ENCODE data around the gene CCDC85B. TPM values are rescaled to one million over a fixed set of nuclear protein-coding genes. Genes with fewer than 3 reads are reported as not detected.

CCDC85B gene
- total RNA-seq, 1 donor from 2014 or later, result 10.0 TPM

DNA sequence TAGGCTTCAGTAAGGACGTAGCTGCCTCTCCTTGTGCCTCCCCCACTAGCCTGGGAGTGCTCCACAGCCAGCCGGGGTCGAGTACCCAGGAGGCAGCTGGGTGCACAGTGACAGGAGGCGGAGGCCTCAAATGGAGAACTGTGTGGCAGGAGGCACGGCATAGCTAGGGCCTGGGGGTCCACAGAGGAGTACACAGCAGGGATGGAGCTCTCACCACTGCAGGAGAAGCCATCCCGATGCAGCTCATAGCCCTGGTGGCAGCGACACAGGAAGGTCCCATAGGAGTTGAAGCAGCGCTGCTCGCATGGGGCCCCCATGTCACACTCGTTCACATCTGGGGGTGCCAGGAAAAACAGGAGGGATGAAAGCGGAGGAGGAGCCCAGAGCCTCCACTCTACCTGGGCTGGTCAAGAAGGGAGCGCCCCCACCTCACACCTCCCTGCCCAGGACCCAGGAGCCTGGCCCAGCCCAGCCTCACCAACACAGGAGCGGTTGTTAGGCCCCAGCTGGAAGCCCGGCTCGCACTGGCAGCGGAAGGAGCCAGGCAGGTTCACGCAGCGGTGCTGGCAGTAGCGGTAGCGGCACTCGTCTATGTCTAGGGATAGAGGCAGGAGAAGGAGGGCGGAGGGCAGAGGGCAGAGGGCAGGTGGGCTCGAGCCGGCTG lies 20.7 kb upstream of the CCDC85B start:
- DNase-seq (ENCODE audit: low read depth), result no peak

DNA sequence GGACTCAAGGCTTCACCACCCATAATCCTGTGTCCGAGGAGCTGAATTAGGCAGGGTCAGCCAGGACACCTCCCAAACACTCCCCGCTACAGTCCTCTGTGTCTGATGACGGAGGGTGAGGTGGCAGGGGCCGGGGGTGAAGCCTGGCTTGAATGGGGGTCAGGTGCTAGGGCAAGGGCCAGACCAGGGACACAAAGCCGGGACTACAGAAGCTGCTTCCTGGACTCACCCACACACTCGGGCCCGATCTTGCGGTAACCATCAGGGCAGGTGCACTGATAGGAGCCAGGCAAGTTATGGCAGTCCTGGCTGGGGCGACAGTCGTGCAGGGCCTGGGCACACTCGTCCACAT lies 20.2 kb upstream of the CCDC85B start:
- DNase-seq (ENCODE audit: low read depth), result no peak

DNA sequence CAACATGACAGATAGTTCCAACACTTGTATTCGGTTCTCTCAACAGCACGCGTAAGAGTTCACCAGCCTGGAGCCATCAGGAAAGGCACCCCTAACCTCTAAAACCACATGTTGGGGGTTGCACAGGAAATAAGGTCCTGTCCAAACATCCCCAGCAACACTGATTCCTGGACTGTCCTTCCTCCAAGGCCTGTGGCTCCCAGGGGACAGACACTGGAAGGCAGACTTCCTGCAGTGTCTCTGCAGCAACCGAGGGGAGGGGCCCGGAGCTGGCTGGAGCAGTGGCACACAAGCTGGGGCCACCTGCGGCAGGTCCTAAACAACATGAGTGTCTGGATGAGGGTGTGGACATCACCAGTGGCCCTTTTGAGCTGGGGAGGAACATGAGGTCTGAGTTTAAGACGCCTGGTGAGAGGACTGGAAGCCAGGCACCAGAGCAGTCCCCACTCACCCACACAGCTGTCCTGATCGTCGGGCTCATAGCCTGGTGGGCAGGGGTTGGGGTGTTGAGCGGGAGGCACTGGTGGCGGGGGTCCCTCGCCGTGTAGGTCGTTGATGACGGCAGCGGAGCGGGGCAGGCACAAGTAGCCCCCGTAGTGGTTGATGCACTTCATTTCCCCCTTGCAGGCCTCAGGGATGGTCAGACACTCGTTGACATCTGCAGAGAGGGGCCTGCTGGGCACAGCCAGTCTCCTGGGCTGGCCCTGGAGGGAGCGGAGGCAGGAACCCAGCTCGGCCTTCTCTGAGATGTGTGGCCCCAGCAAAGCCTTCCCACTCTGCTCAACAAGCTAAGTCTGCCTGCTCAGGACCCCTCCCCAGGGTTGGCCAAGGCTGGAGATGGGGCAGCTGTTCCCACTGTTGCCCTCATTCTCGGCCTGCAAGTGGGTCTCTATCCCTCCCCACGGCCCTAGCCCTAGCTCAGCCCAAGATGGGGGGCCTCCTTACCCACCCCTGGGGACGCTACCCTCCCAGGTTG lies 19.5 kb upstream of the CCDC85B start:
- DNase-seq (ENCODE audit: low read depth), result no peak

DNA sequence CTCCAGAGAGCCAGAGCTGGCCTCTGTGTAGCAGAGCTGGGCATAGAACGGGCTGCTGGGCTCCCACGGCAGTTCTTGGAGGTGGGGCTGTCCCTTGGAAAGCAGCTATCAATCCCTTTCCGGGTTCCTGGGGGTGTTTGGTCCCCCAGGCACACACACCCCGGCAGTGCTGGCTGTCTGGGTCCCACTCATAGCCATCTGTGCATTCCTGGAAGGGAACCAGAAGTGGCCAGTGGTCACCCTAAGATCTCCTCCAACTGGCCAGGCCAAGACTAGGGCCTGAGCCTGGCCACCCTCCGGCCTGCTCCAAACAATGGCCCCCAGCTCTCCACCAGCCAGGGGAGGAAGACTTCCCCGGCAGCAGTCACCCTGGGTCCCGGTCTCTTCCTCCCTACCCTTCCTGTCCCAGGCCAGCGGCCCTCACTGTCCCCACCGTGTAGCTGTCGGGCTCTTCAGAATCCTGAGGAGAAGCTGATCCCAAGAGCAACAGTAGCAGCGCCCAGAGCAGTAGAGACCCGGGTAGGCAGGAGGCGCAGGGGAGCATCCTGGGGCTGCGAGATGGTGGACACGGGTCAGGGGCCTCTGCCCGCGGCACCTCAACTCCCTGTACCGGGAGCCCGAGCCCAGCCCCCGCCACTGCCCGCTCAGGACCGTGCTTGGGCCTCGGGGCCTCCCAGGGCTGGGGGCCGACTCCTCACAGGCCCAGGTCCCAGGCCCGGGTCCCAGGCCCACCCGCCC lies 18.5 kb upstream of the CCDC85B start:
- DNase-seq (ENCODE audit: low read depth), result no peak

DNA sequence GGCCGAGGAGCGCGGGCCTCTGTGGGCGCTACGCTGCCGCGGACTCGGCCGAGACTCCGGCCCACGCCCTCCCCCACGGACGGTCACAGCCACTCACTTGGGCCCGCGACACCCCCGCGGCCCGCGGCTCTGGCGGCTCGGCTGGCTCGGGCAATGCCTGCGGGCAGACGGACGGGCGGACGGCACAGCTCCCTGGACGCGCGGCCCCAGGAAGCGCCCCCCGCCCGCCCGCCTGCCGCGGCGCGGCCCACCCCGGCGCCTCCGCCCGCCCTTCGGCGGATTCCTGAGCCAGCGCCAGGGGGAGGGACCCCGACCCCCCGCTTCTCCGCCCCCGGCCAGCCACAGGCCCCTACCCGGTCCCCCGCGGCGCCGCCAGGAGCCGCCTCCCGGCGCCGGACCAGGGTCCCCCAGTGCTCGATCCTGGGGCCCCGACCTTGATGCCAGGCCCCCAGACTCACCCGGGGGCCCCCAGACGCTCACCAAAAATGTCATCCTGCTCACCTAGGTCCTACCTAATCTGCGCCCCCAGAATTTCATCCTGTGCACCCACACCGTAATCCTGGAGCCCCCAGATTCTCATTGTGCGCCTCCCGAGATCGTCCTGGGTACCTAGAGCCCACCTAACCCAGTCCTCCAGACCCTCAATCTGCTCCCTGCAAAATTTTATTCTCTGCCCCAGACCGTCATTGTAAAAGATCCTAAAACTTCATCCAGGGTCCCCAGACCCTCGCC lies 17.7 kb upstream of the CCDC85B start, which contains the start of gene EFEMP2:
Gene EFEMP2, minus strand, starts transcription at position 215 of the 732 bp plus-strand sequence. CDS start 446 bp downstream, outside the sequence.
- no peak for DNase-seq (ENCODE audit: low read depth)

DNA sequence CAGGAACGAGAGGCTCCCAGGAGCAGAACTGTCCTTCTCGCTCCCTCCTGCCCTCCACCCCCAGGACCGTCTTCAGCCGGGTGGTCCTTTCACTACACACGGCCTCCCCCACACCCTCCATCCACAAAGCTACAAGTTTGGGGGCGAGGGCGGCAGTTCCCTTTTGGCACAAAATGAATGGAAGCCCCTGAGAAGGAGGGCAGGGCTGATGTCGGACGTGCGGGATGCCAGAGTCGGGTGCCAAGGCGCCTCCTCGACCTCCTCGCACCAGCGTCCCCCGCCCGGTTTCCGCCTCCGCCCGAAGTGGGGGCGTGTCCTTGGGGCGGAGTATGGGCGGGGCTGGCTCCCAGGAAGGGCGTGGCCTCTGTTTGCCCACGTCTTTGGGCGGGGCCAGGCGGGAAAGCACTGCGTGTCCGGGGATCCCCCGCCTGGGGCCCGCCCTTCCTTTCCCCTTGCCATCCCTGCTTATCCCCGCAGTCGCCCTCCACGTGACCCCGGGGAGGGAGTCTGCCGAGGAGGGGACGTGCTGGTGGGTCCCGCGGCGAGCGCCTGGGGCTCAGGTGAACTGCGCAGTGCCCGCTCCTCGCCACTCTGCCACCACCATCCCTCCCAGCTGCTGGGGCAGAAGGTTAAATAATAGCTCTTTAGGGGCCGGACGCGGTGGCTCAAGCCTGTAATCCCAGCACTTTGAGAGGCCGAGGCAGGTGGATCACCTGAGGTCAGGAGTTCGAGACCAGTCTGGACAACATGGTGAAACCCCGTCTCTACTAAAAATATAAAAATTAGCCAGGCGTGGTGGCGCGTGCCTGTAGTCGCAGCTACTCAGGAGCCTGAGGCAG lies 16.9 kb upstream of the CCDC85B start:
- peak; percentile 72 for DNase-seq (ENCODE audit: low read depth)

DNA sequence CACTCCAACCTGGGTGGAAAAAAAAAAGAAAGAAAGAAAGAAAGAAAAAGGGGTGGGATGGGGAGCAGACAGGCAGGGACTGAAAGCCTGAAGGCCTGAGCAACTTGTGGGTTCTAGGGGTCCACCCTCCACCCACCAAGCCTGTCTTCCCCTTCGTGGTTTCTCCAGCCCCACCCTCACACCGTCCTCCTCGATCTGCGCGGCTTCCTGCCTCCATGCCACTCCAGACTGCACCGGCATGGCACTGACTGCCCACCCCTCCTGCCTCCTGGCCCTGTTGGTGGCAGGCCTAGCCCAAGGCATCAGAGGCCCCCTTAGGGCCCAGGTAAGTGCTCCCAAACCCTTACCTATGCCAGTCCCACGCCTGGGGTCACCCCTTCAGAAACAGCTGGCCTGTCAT lies 10.9 kb upstream of the CCDC85B start, which contains the start of gene CTSW:
Gene CTSW, plus strand, starts transcription at position 221 of the 400 bp plus-strand sequence. Its CDS starts 18 bp downstream, at position 239.
- no peak for DNase-seq (ENCODE audit: low read depth)

DNA sequence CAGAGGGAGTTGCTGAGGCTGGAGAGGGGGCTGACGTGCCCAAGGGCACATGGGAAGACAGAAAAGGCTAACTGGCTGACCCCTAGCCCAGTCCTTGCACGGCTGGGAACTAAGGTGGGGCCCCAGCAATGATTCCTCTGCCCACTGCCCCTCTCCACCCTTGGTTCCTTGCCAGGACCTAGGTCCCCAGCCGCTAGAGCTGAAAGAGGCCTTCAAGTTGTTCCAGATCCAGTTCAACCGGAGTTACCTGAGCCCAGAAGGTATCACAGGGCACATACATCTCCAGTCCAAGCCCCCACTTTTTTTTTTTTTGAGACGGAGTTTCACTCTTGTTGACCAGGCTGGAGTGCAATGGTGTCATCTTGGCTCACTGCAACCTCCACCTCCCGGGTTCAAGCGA lies 10.4 kb upstream of the CCDC85B start:
- DNase-seq (ENCODE audit: low read depth), result no peak

DNA sequence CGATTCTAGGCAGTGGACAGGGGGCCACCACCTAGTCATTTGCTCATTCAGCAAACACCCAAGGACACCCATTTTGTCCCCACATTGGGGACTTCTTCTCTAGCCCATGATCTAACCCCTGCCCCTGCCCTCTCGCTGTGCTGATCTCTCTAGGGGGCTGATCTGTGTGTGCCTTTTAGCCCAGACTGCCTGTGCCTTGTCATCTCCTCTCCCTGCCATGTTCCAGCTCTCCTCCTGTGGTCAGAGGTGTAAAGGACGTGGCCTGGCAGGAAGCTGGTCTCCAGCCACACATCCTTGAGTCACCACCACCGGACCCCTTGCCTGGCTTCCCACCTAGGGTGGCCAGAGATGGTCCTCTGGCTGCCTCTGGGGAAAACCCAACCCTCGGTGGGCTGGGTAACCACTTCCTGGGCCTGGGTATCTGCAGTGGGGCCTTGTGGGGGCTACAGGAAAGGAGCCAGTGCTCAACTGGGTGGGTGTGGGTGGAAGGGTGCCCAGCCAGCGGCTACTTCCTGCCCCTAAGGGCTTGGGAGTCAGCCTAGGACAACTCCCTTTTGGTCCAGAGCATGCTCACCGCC lies 9.5 kb upstream of the CCDC85B start:
- DNase-seq (ENCODE audit: low read depth), result no peak

DNA sequence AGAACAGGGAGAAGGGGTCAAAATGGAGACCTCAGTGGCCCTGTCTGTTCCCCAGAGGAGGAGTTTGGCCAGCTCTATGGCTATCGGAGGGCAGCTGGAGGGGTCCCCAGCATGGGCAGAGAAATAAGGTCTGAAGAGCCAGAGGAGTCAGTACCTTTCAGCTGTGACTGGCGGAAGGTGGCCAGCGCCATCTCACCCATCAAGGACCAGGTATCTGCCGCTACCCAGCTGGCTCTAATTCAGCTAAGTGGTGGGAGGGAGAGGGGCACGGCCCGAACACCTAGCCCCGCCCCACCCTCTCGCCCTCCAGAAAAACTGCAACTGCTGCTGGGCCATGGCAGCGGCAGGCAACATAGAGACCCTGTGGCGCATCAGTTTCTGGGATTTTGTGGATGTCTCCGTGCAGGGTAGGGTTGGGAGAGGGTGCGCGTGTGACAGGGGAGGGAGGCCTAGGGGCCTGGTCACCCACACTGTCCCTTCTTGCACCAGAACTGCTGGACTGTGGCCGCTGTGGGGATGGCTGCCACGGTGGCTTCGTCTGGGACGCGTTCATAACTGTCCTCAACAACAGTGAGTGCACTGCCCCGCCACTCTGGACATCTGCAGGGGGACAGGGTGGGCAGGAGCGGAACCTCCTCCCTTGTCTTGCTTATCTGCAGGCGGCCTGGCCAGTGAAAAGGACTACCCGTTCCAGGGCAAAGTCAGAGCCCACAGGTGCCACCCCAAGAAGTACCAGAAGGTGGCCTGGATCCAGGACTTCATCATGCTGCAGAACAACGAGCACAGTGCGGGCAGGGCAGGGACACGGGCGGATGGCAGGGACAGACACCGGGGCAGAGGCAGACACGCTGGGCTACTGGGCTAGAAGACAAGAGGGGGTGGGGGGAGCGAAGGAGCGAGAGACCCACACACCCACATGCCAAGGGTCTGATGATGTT lies 8.1 kb upstream of the CCDC85B start:
- DNase-seq (ENCODE audit: low read depth), result no peak

DNA sequence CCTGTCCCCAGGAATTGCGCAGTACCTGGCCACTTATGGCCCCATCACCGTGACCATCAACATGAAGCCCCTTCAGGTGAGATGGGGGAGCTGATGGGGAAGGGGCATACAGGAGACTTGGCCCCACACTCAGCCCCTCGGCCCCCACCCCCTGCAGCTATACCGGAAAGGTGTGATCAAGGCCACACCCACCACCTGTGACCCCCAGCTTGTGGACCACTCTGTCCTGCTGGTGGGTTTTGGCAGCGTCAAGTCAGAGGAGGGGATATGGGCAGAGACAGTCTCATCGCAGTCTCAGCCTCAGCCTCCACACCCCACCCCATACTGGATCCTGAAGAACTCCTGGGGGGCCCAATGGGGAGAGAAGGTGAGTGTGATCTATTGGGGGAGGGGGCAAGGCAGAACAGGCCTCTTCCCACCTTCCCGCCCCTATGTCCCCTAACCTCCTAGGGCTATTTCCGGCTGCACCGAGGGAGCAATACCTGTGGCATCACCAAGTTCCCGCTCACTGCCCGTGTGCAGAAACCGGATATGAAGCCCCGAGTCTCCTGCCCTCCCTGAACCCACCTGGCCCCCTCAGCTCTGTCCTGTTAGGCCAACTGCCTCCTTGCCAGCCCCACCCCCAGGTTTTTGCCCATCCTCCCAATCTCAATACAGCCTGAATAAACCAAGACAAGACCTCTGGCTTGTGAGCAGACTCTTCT lies 7.3 kb upstream of the CCDC85B start:
- no peak for DNase-seq (ENCODE audit: low read depth)

DNA sequence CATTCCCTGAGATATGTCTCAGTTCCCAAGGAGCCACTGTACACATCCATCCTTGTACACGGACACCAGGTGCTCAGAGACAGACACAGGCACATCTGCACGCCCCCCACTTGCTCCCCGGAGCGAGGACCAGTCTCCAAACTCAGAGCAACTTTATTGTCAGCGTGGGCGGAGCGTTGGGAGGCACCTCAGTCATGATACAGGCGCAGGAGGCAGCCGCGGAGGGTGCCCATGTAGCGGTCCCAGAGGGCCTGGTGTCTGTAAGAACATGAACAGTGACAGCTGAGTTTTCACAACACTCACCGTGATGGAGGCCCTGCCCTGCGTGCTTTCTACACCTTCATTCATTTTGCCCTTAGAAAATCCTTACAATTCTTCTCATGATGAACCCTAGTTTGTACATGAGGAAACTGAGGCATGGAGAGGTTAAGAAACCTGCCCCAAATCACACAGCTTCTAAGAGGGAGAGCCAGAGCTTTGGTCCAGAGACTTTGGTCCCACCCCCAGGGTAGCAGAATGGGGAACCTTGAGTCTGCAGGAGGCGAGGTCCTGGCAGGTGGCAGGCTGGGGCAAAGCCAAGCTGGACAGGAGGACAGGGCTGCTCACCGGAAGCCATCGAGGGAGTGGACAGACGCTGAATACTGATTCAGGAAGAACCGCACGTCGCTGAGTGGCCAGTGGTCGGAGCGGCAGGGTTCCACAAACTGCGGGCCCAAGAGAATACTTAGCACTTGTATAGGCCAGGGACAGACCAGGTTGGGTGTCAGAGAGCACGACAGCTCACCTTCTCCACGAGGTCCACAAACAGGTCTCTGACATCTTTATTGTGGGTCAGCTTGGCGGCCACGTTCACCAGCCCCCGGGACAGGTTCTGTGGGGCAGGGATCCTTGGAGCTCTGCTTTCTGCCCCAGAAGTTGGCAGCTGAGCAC lies 6.4 kb upstream of the CCDC85B start:
- DNase-seq (ENCODE audit: low read depth), result no peak

DNA sequence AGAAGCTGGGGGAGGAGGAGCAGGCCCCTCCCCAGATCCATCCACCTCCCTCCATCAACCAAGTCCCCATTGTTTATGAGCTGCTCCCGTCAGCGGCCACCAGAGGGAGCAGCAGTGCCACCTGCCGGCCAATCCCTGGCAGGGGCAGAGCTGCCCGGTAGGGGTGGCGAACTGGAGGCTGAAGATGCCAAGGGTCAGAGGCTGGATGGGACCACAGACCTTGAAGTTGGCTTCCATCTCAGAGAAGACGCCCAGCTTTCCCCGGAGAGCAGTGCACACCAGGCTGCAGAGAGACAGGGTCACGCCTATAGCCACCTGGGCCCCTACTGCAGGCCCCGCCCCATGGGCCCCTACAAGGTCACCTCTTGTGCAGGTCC lies 5.8 kb upstream of the CCDC85B start:
- peak; percentile 50 for DNase-seq (ENCODE audit: low read depth)

DNA sequence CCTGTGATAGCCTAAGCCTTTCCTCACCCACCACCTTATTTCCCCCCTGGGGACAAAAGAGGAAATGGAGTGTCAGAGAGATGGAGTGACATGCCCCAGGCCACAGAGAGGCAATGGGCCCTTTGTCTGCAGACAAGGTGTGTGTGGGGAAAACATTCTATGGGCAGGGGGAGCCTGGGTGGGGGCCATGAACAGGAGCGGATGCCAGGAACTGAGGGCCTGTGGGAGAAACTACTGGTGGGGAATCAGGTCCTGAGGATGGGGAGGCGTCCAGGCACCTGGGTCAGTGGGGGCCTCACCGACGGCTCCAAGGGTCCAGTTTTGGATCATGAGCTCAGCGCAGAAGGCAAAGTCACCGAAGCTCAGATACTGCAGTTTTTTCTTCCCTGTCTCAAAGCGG lies 5.2 kb upstream of the CCDC85B start:
- DNase-seq (ENCODE audit: low read depth), result no peak

DNA sequence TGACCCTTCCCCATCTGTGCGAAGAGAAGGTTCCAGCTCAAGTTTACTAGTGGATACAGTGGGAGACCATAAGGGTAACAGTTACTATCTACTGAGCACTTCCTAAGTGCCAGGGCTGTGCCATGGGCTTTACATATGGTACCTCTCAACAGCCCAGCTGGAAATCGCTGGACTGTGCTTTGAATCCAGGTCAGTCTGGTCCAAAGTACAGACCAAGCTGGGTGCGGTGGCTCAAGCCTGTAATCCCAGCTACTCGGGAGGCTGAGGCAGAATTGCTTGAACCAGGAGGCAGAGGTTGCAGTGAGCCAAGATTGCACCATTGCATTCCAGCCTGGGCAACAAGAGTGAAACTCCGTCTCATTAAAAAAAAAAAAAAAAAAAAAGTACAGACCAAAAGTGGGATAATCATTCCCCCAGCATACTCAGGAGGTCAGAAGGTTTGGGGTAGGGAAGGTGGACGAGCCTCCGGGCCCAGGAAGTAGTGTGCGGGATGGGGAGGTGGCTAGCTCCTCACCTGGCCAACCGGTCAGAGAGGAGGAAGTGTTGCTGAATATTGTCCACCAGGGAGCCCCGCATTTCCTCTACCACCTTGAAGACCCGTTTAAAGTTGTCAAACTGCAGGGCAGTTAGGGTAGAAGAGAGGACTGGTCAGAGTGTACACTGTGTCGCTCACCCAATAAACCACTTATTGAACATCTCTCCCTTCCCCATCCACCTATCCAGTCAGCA lies 4.5 kb upstream of the CCDC85B start:
- DNase-seq (ENCODE audit: low read depth), result no peak

DNA sequence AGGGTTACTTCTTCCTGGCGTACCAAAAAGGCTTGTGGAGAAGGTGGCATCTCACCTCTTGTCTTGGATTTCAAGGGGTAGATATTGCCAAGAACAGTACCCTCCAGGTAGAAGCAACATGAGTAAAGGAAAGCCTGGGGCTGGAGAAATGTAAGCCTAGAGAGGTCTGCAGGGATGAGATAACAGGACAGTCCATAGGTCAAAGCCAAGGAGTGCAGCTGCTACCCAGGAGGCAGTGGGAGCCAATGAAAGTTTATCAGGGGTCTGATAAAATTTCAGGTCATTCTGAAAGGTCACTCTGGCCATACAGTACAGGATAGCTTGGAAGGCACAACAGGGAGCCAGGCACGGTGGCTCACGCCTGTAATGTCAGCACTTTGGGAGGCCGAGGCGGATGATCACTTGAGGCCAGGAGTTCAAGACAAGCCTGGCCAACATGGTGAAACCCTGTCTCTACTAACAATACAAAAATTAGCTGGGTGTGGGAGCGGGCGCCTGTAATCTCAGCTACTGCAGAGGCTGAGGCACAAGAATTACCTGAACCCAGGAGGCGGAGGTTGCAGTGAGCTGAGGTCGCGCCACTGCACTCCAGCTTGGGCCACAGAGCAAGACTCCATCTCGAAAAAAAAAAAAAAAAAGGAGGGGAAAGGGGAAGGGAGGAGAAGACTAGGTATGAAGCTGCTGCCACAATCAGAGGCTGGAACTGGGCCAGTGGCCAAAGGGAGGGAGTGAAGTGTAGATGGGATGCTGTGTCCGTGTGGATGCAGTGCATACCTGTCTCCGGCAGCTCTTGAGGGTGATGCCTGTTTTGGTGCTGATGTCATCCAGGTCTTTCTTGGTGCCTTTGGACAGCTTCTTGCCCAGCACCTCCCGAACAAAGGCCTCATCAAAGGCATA lies 3.4 kb upstream of the CCDC85B start:
- no peak for DNase-seq (ENCODE audit: low read depth)
